Endothelial cell of hepatic sinusoid (primary cell): ENCODE data around the gene PGS1.

Experiments used
- in situ Hi-C: cut with HindIII; loops from 2 replicates; pipeline ENCODE4 v1.10.0; 2017; ENCODE audit warnings: low sequenced_read_pairs

The PGS1 gene

GRCh38 chr17:78437508-78438169 lies 59.2 kb downstream of the PGS1 start:
- in situ Hi-C loops, result no loop called here

- in situ Hi-C loops, result no loop called here
Observed at GRCh38 chr17:78438271-78438691, 59.8 kb downstream of the PGS1 start.

- in situ Hi-C loops, result no loop called here
Observed at GRCh38 chr17:78438694-78439325, 60.4 kb downstream of the PGS1 start.

GRCh38 chr17:78441271-78441971 lies 63.0 kb downstream of the PGS1 start:
- in situ Hi-C loops, result loop anchor here (5.0 kb wide), 1 partner anchor 46 kb away; no protein-coding TSS in a partner anchor

GRCh38 chr17:78442648-78443218 lies 64.3 kb downstream of the PGS1 start:
- in situ Hi-C loops, result loop anchor here (5.0 kb wide), 1 partner anchor 45 kb away; no protein-coding TSS in a partner anchor

- in situ Hi-C loops, result loop anchor here (5.0 kb wide), 1 partner anchor 43 kb away; no protein-coding TSS in a partner anchor
Observed at GRCh38 chr17:78444392-78444791, 65.9 kb downstream of the PGS1 start.

GRCh38 chr17:78446833-78447232 lies 68.4 kb downstream of the PGS1 start:
- in situ Hi-C loops, result no loop called here

- in situ Hi-C loops, result no loop called here
Observed at GRCh38 chr17:78448356-78448993, 70.0 kb downstream of the PGS1 start.

GRCh38 chr17:78449983-78450595 lies 71.6 kb downstream of the PGS1 start:
- in situ Hi-C loops, result no loop called here

- in situ Hi-C loops, result no loop called here
Observed at GRCh38 chr17:78450696-78451345, 72.4 kb downstream of the PGS1 start.

- in situ Hi-C loops, result no loop called here
Observed at GRCh38 chr17:78451753-78452152, 73.3 kb downstream of the PGS1 start.

GRCh38 chr17:78454346-78454745 lies 75.9 kb downstream of the PGS1 start:
- in situ Hi-C loops, result no loop called here

GRCh38 chr17:78458091-78458490 lies 79.6 kb downstream of the PGS1 start:
- in situ Hi-C loops, result no loop called here

GRCh38 chr17:78458736-78459335 lies 80.4 kb downstream of the PGS1 start:
- in situ Hi-C loops, result no loop called here

GRCh38 chr17:78459696-78460095 lies 81.2 kb downstream of the PGS1 start:
- in situ Hi-C loops, result no loop called here

- in situ Hi-C loops, result no loop called here
Observed at GRCh38 chr17:78460176-78460675, 81.8 kb downstream of the PGS1 start.

GRCh38 chr17:78460951-78461798 lies 82.7 kb downstream of the PGS1 start:
- in situ Hi-C loops, result no loop called here

GRCh38 chr17:78461799-78462053 lies 83.3 kb downstream of the PGS1 start:
- in situ Hi-C loops, result no loop called here

- in situ Hi-C loops, result no loop called here
Observed at GRCh38 chr17:78462148-78462547, 83.7 kb downstream of the PGS1 start.
